ENCODE data around the gene ACSS2.

- TF ChIP-seq CTCF (IDR thresholded peaks at IDR 0.05): no peak
- TF ChIP-seq POLR2A (IDR thresholded peaks at IDR 0.05): no peak
- TF ChIP-seq EP300 (IDR thresholded peaks at IDR 0.05): no peak
These were observed 7.4 kb downstream of the ACSS2 start for GRCh38 chr20:34883809-34884208.

Data from tibial nerve (tissue), 4 donors.